ENCODE data around the gene ENTPD3. TPM values are rescaled to one million over a fixed set of nuclear protein-coding genes. Genes with fewer than 3 reads are reported as not detected.

The ENTPD3 gene
- total RNA-seq, 2 donors from 2014 or later: 3.0 TPM; not detected in 1

- no peak overlapping the region for H3K27ac ChIP-seq
- H3K4me3 ChIP-seq: no peak overlapping the region
- H3K27me3 ChIP-seq (replicated peaks; ENCODE audit: insufficient read depth): no peaks in the 10 kb centered on the region
- DNase-seq (ENCODE audit: low spot score) (no peak), ATAC-seq (ENCODE audit: insufficient number of reproducible peaks, low FRiP score, low read depth) (no peak)
- H3K4me1 ChIP-seq (ENCODE audit: control insufficient read depth in 1 of 2, low read depth in 2 of 2): no peaks in the 10 kb centered on the region
- H3K36me3 ChIP-seq: no peaks in the 10 kb centered on the region
- H3K9me3 ChIP-seq: no peaks in the 10 kb centered on the region
- no peak for TF ChIP-seq CTCF (IDR thresholded peaks at IDR 0.05)
Measured at GRCh38 chr3:40369716-40370115, 17.3 kb upstream of the ENTPD3 start.

GRCh38 chr3:40377822-40378221 lies 9.2 kb upstream of the ENTPD3 start:
- H3K4me3 ChIP-seq: no peak overlapping the region
- TF ChIP-seq CTCF (IDR thresholded peaks at IDR 0.05): no peak
- no peak for DNase-seq (ENCODE audit: low spot score)

GRCh38 chr3:40379674-40380306 lies 7.2 kb upstream of the ENTPD3 start:
- no peak for DNase-seq (ENCODE audit: low spot score)
- no peaks in the 10 kb centered on the region for H3K27me3 ChIP-seq (replicated peaks; ENCODE audit: insufficient read depth)
- H3K4me1 ChIP-seq (ENCODE audit: control insufficient read depth in 1 of 2, low read depth in 2 of 2): no peaks in the 10 kb centered on the region
- no peaks in the 10 kb centered on the region for H3K9me3 ChIP-seq
- no peak for TF ChIP-seq CTCF (IDR thresholded peaks at IDR 0.05)
- no peak overlapping the region for H3K4me3 ChIP-seq
- H3K36me3 ChIP-seq: no peaks in the 10 kb centered on the region
- H3K27ac ChIP-seq: no peak overlapping the region
- no peak for ATAC-seq (ENCODE audit: insufficient number of reproducible peaks, low FRiP score, low read depth)

More at GRCh38 chr3:40377822-40378221, 9.2 kb upstream of the ENTPD3 start:
- Histone ChIP-seq H3K4me1 (ENCODE audit: control insufficient read depth in 1 of 2, low read depth in 2 of 2) (no peaks in the 10 kb centered on the region), H3K27me3 (replicated peaks; ENCODE audit: insufficient read depth) (no peaks in the 10 kb centered on the region), H3K9me3 (no peaks in the 10 kb centered on the region), H3K36me3 (no peaks in the 10 kb centered on the region), H3K27ac (no peak overlapping the region)
- no peak for ATAC-seq (ENCODE audit: insufficient number of reproducible peaks, low FRiP score, low read depth)

- Histone ChIP-seq H3K27me3 (replicated peaks; ENCODE audit: insufficient read depth) (no peaks in the 10 kb centered on the region), H3K27ac (no peak overlapping the region), H3K36me3 (no peaks in the 10 kb centered on the region), H3K4me1 (ENCODE audit: control insufficient read depth in 1 of 2, low read depth in 2 of 2) (no peaks in the 10 kb centered on the region), H3K4me3 (no peak overlapping the region), H3K9me3 (no peaks in the 10 kb centered on the region)
- DNase-seq (ENCODE audit: low spot score) (no peak), ATAC-seq (ENCODE audit: insufficient number of reproducible peaks, low FRiP score, low read depth) (no peak)
- no peak for TF ChIP-seq CTCF (IDR thresholded peaks at IDR 0.05)
Measured at GRCh38 chr3:40381904-40382616, 4.9 kb upstream of the ENTPD3 start.

- no peak for DNase-seq (ENCODE audit: low spot score)
- no peaks in the 10 kb centered on the region for H3K27me3 ChIP-seq (replicated peaks; ENCODE audit: insufficient read depth)
- no peaks in the 10 kb centered on the region for H3K4me1 ChIP-seq (ENCODE audit: control insufficient read depth in 1 of 2, low read depth in 2 of 2)
- H3K9me3 ChIP-seq: no peaks in the 10 kb centered on the region
- no peak overlapping the region for H3K4me3 ChIP-seq
- no peak for TF ChIP-seq CTCF (IDR thresholded peaks at IDR 0.05)
- no peak for ATAC-seq (ENCODE audit: insufficient number of reproducible peaks, low FRiP score, low read depth)
- no peaks in the 10 kb centered on the region for H3K36me3 ChIP-seq
- no peak overlapping the region for H3K27ac ChIP-seq
Measured at GRCh38 chr3:40382617-40382979, 4.4 kb upstream of the ENTPD3 start.
